SK-N-MC (cell line): ENCODE data around the gene PAFAH1B1.

ENCODE experiments used
- EZH2 ChIP-seq: fragments of 200-600 bp; sonication (generic); IDR thresholded peaks from one replicate; pipeline ENCODE4 v1.6.1; 2017; ENCODE audit warnings: antibody characterized with exemption
- FOXP2 ChIP-seq: optimal IDR thresholded peaks from 2 replicates; pipeline ENCODE3; 2011; ENCODE audit warnings: mild to moderate bottlenecking, moderate library complexity; ENCODE audit not compliant: insufficient read depth; ENCODE audit errors: extremely low read length, control extremely low read depth
- POLR2AphosphoS5 ChIP-seq: IDR thresholded peaks from 2 replicates; pipeline ENCODE4 v1.6.1; 2012; ENCODE audit warnings: mild to moderate bottlenecking, low read depth, low read length, borderline replicate concordance

DNA sequence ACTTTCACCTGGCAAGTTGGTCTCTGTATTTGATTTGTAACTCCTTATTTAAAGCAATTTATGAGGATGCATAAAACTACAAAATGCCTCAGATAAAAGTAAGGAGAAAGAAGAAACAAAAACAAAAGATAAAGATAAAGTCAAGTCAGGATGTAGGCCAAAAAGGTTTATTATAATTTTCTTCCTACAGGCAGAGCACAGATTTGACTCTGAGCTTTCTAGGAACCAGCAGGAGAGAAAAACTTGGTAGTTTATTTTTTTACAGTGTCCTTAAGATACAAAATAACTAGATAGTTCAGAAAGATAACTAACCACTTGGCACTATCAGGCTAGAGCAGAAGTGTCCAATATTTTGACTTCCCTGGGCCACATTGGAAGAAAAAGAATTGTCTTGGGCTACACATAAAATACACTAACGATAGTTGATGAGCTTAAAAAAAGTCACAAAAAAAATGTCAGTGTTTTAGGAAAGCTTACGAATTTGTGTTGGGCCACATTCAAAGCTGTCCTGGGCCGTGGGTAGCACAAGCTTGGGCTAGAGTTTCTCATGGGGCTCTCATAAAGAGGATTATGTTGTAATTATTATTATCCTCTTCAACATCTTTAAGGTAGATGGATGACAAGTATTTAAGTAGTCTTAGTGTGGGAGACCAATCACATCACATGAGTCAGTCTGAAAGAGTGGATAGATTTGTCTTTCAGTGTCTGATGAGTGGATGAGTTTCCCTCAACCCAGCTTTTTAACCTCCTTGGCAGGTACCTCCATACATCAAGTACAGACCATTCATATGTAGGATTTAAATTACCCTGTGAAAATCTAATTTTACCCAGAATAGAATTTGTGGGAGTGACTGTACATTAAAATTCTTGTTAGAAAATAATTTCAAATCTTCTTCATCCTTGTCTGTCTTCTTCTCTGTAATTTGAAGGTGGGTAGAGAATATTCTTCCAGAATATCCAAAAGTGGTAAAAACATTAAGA, 17.0 kb downstream of the PAFAH1B1 start:
- TF ChIP-seq EZH2 (no peak), POLR2AphosphoS5 (no peak), FOXP2 (no peak)
